ENCODE data around the gene SLC25A43. TPM values are rescaled to one million over a fixed set of nuclear protein-coding genes. Genes with fewer than 3 reads are reported as not detected.
"Not testable (repeated sequence)": the region's sequence is repeated elsewhere in the genome, so short reads cannot be mapped to it uniquely, and the experiment has no call there.

Gene SLC25A43
- total RNA-seq, 1 experiment from 2014 or later, result 8.3 TPM

DNA sequence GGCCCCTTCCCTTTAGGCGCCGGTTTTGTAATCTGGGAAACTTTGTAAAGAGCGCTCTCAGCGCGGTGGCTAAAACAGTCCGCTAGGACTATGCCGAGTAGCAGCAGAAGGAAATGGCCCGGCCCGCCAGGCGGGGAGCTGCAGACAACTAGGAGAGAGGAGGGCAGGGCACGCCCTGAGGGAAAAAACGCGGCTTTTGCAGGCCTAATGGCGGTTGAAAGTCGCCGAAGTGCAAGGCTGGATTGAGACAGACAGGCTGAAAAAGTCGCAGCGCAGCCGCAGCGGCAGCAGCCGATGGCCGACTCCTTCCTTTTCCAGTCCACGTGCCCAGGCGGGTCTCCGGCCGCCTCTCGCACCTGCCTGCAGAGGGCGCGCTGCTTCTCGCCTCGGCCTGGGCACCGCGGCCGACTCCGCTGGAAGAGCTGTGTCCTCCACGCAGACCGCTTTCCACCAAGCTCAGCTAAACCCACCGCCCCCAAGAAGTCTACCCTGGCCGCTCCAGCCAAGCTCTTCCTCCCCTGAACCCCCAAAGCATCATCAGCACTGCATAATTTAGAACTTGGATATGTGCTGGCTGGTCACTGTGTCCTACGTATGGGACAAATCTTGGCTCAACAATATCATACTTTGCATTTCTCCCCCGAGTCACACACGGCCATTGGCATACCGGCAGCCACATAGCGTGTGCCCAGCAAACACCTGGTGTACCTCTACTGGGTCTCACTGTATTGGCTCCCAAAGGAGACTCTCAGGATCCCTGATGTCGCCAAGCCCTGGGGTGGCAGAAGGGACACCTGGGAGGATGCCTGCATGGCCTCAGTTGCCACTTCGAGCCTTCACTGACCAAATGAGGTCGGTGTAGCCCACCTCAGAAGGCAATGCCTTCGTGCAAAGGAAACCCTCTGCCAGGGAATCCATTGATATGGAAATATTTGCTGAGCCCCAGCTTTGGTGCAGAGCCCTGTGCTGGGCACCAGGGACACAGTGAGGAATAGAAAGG is 83.6 kb downstream of the SLC25A43 start:
- H3K9me2 ChIP-seq (replicated peaks; ENCODE audit: insufficient read depth, low read length), result no peaks in the 10 kb centered on the region
- no peak overlapping the region; the same call in 1 of the 2 replicates for H3K4me3 ChIP-seq (ENCODE audit: low read length)
- H3K9me3 ChIP-seq (ENCODE audit: low read length), result no peaks in the 10 kb centered on the region
- DNase-seq, result peak; percentile 80
- peaks cover 4% of the 10 kb centered on the region for H3K4me1 ChIP-seq (ENCODE audit: low read length)
- H3K4me2 ChIP-seq (ENCODE audit: low read depth, low read length, poor library complexity, severe bottlenecking), result peak overlapping the region; percentile 48
- H4K20me1 ChIP-seq (ENCODE audit: insufficient read depth, low read depth, low read length), result no peaks in the 10 kb centered on the region
- H3K79me2 ChIP-seq (ENCODE audit: low read length), result no peaks in the 10 kb centered on the region
- peak overlapping the region; percentile 84; the same call in 1 of the 2 replicates for H2AFZ ChIP-seq (ENCODE audit: low read length)
- no peaks in the 10 kb centered on the region for H3K27me3 ChIP-seq (ENCODE audit: low read length)
- no peak overlapping the region for H3K27ac ChIP-seq (ENCODE audit: low read length)
- peak overlapping the region; percentile 49 for H3K9ac ChIP-seq (ENCODE audit: low read length)
- H3K36me3 ChIP-seq (ENCODE audit: insufficient read depth, low read length), result no peaks in the 10 kb centered on the region

DNA sequence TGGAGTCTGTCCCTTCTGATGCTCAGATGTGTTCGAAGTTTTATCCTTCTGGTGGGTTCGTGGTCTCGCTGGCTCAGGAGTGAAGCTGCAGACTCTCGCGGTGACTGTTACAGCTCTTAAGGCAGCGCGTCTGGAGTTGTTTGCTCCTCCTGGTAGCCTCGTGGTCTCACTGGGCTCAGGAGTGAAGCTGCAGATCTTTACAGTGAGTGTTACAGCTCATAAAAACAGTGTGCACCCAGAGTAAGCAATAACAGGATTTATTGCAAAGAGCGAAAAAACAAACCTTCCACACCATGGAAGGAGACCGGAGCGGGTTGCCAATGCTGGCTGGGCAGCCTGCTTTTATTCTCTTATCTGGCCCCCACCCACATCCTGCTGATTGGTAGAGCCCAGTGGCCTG is 87.6 kb downstream of the SLC25A43 start:
- H3K36me3 ChIP-seq (ENCODE audit: insufficient read depth, low read length), result no peaks in the 10 kb centered on the region
- H3K79me2 ChIP-seq (ENCODE audit: low read length), result no peaks in the 10 kb centered on the region
- no peak overlapping the region for H3K27ac ChIP-seq (ENCODE audit: low read length)
- H3K9me2 ChIP-seq (replicated peaks; ENCODE audit: insufficient read depth, low read length), result no peaks in the 10 kb centered on the region
- no peak overlapping the region for H3K9ac ChIP-seq (ENCODE audit: low read length)
- no peaks in the 10 kb centered on the region for H3K9me3 ChIP-seq (ENCODE audit: low read length)
- H3K4me2 ChIP-seq (ENCODE audit: low read depth, low read length, poor library complexity, severe bottlenecking), result no peak overlapping the region
- H3K4me3 ChIP-seq (ENCODE audit: low read length), result no peak overlapping the region
- DNase-seq, result no peak
- peaks cover 4% of the 10 kb centered on the region for H3K4me1 ChIP-seq (ENCODE audit: low read length)
- no peaks in the 10 kb centered on the region for H3K27me3 ChIP-seq (ENCODE audit: low read length)
- no peaks in the 10 kb centered on the region for H4K20me1 ChIP-seq (ENCODE audit: insufficient read depth, low read depth, low read length)
- H2AFZ ChIP-seq (ENCODE audit: low read length), result no peak overlapping the region

DNA sequence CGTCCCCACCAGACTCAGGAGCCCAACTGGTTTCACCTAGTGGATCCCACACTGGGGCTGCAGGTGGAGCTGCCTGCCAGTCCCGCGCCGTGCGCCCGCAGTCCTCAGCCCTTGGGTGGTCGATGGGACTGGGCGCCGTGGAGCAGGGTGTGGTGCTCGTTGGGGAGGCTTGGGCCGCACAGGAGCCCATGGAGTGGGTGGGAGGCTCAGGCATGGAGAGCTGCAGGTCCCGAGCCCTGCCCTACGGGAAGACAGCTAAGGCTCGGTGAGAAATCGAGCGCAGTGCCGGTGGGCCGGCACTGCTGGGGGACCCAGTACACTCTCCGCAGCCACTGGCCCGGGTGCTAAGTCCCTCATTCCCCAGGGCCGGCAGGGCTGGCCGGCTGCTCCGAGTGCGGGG is 88.6 kb downstream of the SLC25A43 start:
- H3K4me1 ChIP-seq (ENCODE audit: low read length); H3K9me3 ChIP-seq (ENCODE audit: low read length); H3K27ac ChIP-seq (ENCODE audit: low read length); H3K9ac ChIP-seq (ENCODE audit: low read length); DNase-seq; H3K79me2 ChIP-seq (ENCODE audit: low read length); H3K36me3 ChIP-seq (ENCODE audit: insufficient read depth, low read length); H4K20me1 ChIP-seq (ENCODE audit: insufficient read depth, low read depth, low read length); H3K27me3 ChIP-seq (ENCODE audit: low read length); H3K4me2 ChIP-seq (ENCODE audit: low read depth, low read length, poor library complexity, severe bottlenecking); H2AFZ ChIP-seq (ENCODE audit: low read length); H3K4me3 ChIP-seq (ENCODE audit: low read length); H3K9me2 ChIP-seq (replicated peaks; ENCODE audit: insufficient read depth, low read length): not testable (repeated sequence)

- DNase-seq, result peak; percentile 73
- no peaks in the 10 kb centered on the region for H3K36me3 ChIP-seq (ENCODE audit: insufficient read depth, low read length)
- H3K9me3 ChIP-seq (ENCODE audit: low read length), result no peaks in the 10 kb centered on the region
- H3K9ac ChIP-seq (ENCODE audit: low read length), result no peak overlapping the region
- no peak overlapping the region for H3K4me3 ChIP-seq (ENCODE audit: low read length)
- no peaks in the 10 kb centered on the region for H3K27me3 ChIP-seq (ENCODE audit: low read length)
- H3K4me2 ChIP-seq (ENCODE audit: low read depth, low read length, poor library complexity, severe bottlenecking), result no peak overlapping the region
- H3K9me2 ChIP-seq (replicated peaks; ENCODE audit: insufficient read depth, low read length), result no peaks in the 10 kb centered on the region
- H3K27ac ChIP-seq (ENCODE audit: low read length), result no peak overlapping the region
- no peaks in the 10 kb centered on the region for H3K4me1 ChIP-seq (ENCODE audit: low read length)
- H2AFZ ChIP-seq (ENCODE audit: low read length), result no peak overlapping the region
- no peaks in the 10 kb centered on the region for H4K20me1 ChIP-seq (ENCODE audit: insufficient read depth, low read depth, low read length)
- H3K79me2 ChIP-seq (ENCODE audit: low read length), result no peaks in the 10 kb centered on the region
Measured at GRCh38 chrX:119488749-119489148, 89.6 kb downstream of the SLC25A43 start.

DNA sequence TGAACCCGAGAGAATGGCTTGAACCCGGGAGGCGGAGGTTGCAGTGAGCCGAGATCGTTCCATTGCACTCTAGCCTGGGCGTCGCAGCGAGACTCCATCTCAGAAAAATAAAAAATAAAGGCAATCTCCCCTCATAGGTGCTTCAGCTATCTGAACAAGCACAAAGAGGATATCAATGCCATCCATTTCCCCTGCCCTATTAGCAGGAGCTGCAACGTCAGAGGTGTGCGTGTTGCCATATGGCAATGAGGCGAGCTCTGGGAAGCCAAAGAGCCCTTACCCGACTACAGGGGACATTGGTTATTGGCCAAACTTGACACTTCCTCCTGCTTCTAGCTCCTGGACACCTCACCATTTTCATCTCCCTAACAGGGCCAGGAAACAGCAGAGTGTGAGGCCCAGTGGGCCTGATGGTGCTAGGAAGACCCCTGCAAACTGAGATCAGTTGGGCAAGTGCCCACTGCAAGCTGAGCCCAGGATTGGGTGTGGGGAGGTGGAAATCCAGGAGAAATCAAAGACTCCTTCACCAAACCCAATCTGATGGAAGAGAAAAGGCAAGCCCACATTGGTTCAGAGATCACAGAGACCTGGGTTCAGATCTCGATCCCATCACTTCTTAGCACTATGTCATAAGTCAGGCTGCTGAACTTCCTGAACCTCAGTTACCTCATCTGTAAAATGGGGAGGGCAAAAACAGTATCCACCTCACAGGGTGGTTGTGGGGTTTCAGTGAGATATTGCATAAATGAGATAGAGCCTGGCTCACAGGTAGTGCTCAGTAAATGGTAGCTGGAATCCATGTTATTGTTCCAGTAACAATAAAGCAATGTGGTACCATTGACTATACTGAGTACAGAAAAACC is 90.3 kb downstream of the SLC25A43 start:
- no peak overlapping the region for H3K4me3 ChIP-seq (ENCODE audit: low read length)
- no peaks in the 10 kb centered on the region for H3K36me3 ChIP-seq (ENCODE audit: insufficient read depth, low read length)
- H3K79me2 ChIP-seq (ENCODE audit: low read length), result no peaks in the 10 kb centered on the region
- no peak overlapping the region for H3K4me2 ChIP-seq (ENCODE audit: low read depth, low read length, poor library complexity, severe bottlenecking)
- no peaks in the 10 kb centered on the region for H3K4me1 ChIP-seq (ENCODE audit: low read length)
- no peak overlapping the region for H3K9ac ChIP-seq (ENCODE audit: low read length)
- no peaks in the 10 kb centered on the region for H3K9me2 ChIP-seq (replicated peaks; ENCODE audit: insufficient read depth, low read length)
- no peak overlapping the region for H2AFZ ChIP-seq (ENCODE audit: low read length)
- no peaks in the 10 kb centered on the region for H3K9me3 ChIP-seq (ENCODE audit: low read length)
- H4K20me1 ChIP-seq (ENCODE audit: insufficient read depth, low read depth, low read length), result no peaks in the 10 kb centered on the region
- no peak for DNase-seq
- no peak overlapping the region for H3K27ac ChIP-seq (ENCODE audit: low read length)
- no peaks in the 10 kb centered on the region for H3K27me3 ChIP-seq (ENCODE audit: low read length)

- Histone ChIP-seq H3K27ac (ENCODE audit: low read length) (no peak overlapping the region), H3K79me2 (ENCODE audit: low read length) (no peaks in the 10 kb centered on the region), H3K9ac (ENCODE audit: low read length) (no peak overlapping the region), H3K9me3 (ENCODE audit: low read length) (no peaks in the 10 kb centered on the region), H3K27me3 (ENCODE audit: low read length) (no peaks in the 10 kb centered on the region), H3K36me3 (ENCODE audit: insufficient read depth, low read length) (no peaks in the 10 kb centered on the region), H3K4me1 (ENCODE audit: low read length) (no peaks in the 10 kb centered on the region), H4K20me1 (ENCODE audit: insufficient read depth, low read depth, low read length) (no peaks in the 10 kb centered on the region), H3K4me3 (ENCODE audit: low read length) (no peak overlapping the region), H2AFZ (ENCODE audit: low read length) (no peak overlapping the region), H3K9me2 (replicated peaks; ENCODE audit: insufficient read depth, low read length) (no peaks in the 10 kb centered on the region), H3K4me2 (ENCODE audit: low read depth, low read length, poor library complexity, severe bottlenecking) (no peak overlapping the region)
- DNase-seq, result no peak
Measured at GRCh38 chrX:119492463-119492862, 93.3 kb downstream of the SLC25A43 start.

DNA sequence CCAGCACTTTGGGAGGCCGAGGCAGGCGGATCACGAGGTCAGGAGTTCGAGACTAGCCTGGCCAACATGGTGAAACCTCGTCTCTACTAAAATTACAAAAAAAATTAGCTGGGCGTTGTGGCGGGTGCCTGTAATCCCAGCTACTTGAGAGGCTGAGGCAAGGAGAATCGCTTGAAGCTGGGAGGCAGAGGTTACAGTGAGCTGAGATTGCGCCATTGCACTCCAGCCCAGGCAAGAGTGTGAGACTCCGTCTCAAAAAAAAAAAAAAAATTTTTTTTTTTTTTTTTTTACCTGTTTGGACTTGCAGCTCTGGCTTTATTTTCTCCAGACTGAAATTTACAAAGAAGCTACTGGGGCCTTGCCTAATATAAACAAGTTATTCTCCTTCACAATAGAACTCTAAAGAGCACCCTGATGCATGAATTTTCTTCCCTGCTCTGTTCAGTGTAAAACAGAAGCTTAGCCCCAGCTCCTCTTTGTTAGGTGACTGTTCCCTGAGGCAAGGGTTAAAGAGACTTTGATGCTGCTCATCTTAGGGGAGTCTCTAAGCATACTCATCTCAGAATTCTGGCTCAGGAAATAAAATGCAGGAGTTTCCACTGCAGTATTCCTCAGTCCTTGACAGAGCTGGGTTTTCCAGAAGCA is 94.8 kb downstream of the SLC25A43 start:
- H3K27me3 ChIP-seq (ENCODE audit: low read length); DNase-seq; H3K9ac ChIP-seq (ENCODE audit: low read length); H3K4me3 ChIP-seq (ENCODE audit: low read length); H4K20me1 ChIP-seq (ENCODE audit: insufficient read depth, low read depth, low read length); H3K9me2 ChIP-seq (replicated peaks; ENCODE audit: insufficient read depth, low read length); H3K36me3 ChIP-seq (ENCODE audit: insufficient read depth, low read length); H3K9me3 ChIP-seq (ENCODE audit: low read length); H2AFZ ChIP-seq (ENCODE audit: low read length); H3K4me1 ChIP-seq (ENCODE audit: low read length); H3K79me2 ChIP-seq (ENCODE audit: low read length); H3K27ac ChIP-seq (ENCODE audit: low read length); H3K4me2 ChIP-seq (ENCODE audit: low read depth, low read length, poor library complexity, severe bottlenecking): not testable (repeated sequence)
